ENCODE data around the gene GSE1. TPM values are rescaled to one million over a fixed set of nuclear protein-coding genes. Genes with fewer than 3 reads are reported as not detected.

GSE1 gene
- total and polyA plus RNA-seq, 2 experiments from 2014 or later: 32.4 to 135 TPM

- Mint-ChIP-seq H3K4me1 (peaks cover 68% of the 10 kb centered on the region), H3K36me3 (ENCODE audit: low read depth) (peaks cover 28% of the 10 kb centered on the region), H3K9me3 (peaks cover 9% of the 10 kb centered on the region), H3K27ac (no peak overlapping the region), H3K27me3 (ENCODE audit: insufficient read depth, low read depth, poor library complexity) (peaks cover 23% of the 10 kb centered on the region), H3K4me3 (no peak overlapping the region)
- peaks cover 13% of the 10 kb centered on the region; the same call in 1 of the 2 replicates for H3F3A ChIP-seq (replicated peaks; ENCODE audit: low read depth)
- H3K9me2 ChIP-seq (ENCODE audit: insufficient read depth): no peaks in the 10 kb centered on the region
- ATAC-seq (no peak), DNase-seq (ENCODE audit: low spot score) (no peak)
- TF ChIP-seq REST (IDR thresholded peaks at IDR 0.05; ENCODE audit: unreplicated experiment): no peak
- no peak for TF ChIP-seq CREB1 (CRISPR knock-in tag; IDR thresholded peaks at IDR 0.05; ENCODE audit: low read depth)
- no peak for TF ChIP-seq JUNB (IDR thresholded peaks at IDR 0.05; ENCODE audit: unreplicated experiment)
- TF ChIP-seq ZNF331 (CRISPR knock-in tag; IDR thresholded peaks at IDR 0.05; ENCODE audit: low read depth): no peak
- no peak for TF ChIP-seq ETS1 (IDR thresholded peaks at IDR 0.05)
- TF ChIP-seq NANOG (IDR thresholded peaks at IDR 0.05; ENCODE audit: borderline replicate concordance): no peak
- TF ChIP-seq STAT1 (IDR thresholded peaks at IDR 0.05; ENCODE audit: unreplicated experiment): no peak
- no peak for TF ChIP-seq ZNF114 (CRISPR knock-in tag; IDR thresholded peaks at IDR 0.05)
- TF ChIP-seq ZNF462 (CRISPR knock-in tag; IDR thresholded peaks at IDR 0.05): no peak
- TF ChIP-seq POLR2AphosphoS5 (IDR thresholded peaks at IDR 0.05; ENCODE audit: low read depth): no peak
- no peak for TF ChIP-seq EZH2 (IDR thresholded peaks at IDR 0.05; ENCODE audit: low read depth, unreplicated experiment)
- no peak for TF ChIP-seq EZH2phosphoT487 (IDR thresholded peaks at IDR 0.05; ENCODE audit: unreplicated experiment)
- TF ChIP-seq CTCF (conservative IDR thresholded peaks at IDR 0.05; ENCODE audit: low read depth in 2 of 2): no peak
- peaks cover 82% of the 10 kb centered on the region for H4K20me1 ChIP-seq (replicated peaks; ENCODE audit: insufficient read depth)
- no peaks in the 10 kb centered on the region for H3K27me3 ChIP-seq (ENCODE audit: insufficient read depth)
- no peak overlapping the region for H3K4me2 ChIP-seq
- peaks cover 100% of the 10 kb centered on the region for H3K79me2 ChIP-seq (replicated peaks; ENCODE audit: insufficient read depth)
- no peak overlapping the region for H2AFZ ChIP-seq
- no peaks in the 10 kb centered on the region for H3K36me3 ChIP-seq (ENCODE audit: insufficient read depth)
- no peak overlapping the region for H3K27ac ChIP-seq (ENCODE audit: low read depth)
- no peak overlapping the region for H3K4me3 ChIP-seq
- H3K4me1 ChIP-seq (ENCODE audit: insufficient read depth): peaks cover 16% of the 10 kb centered on the region; the same call in 1 of the 2 replicates
Measured at GRCh38 chr16:85624646-85625045, 11.5 kb downstream of the GSE1 start.
